K562 (cell line): Measurements from ENCODE around the gene COLQ. TPM values are rescaled to one million over a fixed set of nuclear protein-coding genes. Genes with fewer than 3 reads are reported as not detected.
"Not testable (repeated sequence)": the region's sequence is repeated elsewhere in the genome, so short reads cannot be mapped to it uniquely, and the experiment has no call there.

ENCODE experiments used
- ATAC-seq: fragments of 200-7000 bp; cut with Tn5 transposase; 3 replicates; pipeline ENCODE4 v1.9.1; 2020; ENCODE audit warnings: moderate library complexity
- BruUV-seq: library from RNA; stranded (reverse); fragments of 400-500 nt; replicated peaks from 2 replicates; lab custom pipeline; 2021; lab: Mats Ljungman, UMichigan
- CTCF ChIA-PET: fragments of 300-600 bp; formaldehyde crosslinking; extraction: SDS; loops from one replicate; lab custom pipeline; 2021; ENCODE audit warnings: low intra/inter-chr PET ratio; lab: Yijun Ruan, JAX
- POLR2A ChIA-PET: fragments of 300-600, 350-650 bp; sonication (Branson Sonifier 250); formaldehyde crosslinking; extraction: SDS; loops from one replicate; lab custom pipeline; 2021; ENCODE audit warnings: antibody characterized with exemption, inconsistent platforms; lab: Yijun Ruan, JAX
- DNase-seq, 4 experiments: peaks; one replicate each; pipeline versions ENCODE4 v3.0.0 to v3.0.0-alpha.2; 2011 to 2018; ENCODE audit warnings: low spot score in 3 of 4, mixed read lengths in 3 of 4; ENCODE audit errors: extremely low read depth in 1 of 4
- FAIRE-seq: peaks from 2 replicates; lab custom pipeline; 2011; peaks lifted over from hg19 to GRCh38; lab: Jason Lieb, UNC
- H2AFZ ChIP-seq: 2 replicates; pipeline ENCODE4 v1.6.0; 2011; ENCODE audit warnings: low read depth, low read length, control low read depth, inconsistent platforms
- H3K27ac ChIP-seq: fragments of 200-600 bp; 3 replicates; pipeline ENCODE4 v1.8.0; 2011; ENCODE audit warnings: low read depth, mild to moderate bottlenecking, control low read depth, inconsistent platforms, low read length, moderate library complexity, mixed read lengths; ENCODE audit errors: extremely low read depth
- H3K27me3 ChIP-seq, 2 experiments: fragments of 300-600 bp in 1 of 2; 2 replicates in 1 of 2; 3 replicates in 1 of 2; pipeline versions ENCODE4 v1.6.0 to v1.8.0; 2011; ENCODE audit warnings: inconsistent platforms in 2 of 2, low read length in 2 of 2, mild to moderate bottlenecking in 1 of 2, mixed read lengths in 1 of 2, moderate library complexity in 1 of 2; ENCODE audit not compliant: control insufficient read depth in 2 of 2, insufficient read depth in 2 of 2
- H3K36me3 ChIP-seq: fragments of 300-600 bp; 3 replicates; pipeline ENCODE4 v1.8.0; 2011; ENCODE audit warnings: mild to moderate bottlenecking, low read length, inconsistent platforms; ENCODE audit not compliant: control insufficient read depth, insufficient read depth
- H3K4me1 ChIP-seq, 2 experiments: fragments of 200-600 bp in 1 of 2; replicated peaks in 1 of 2; 2 replicates in 1 of 2; 3 replicates in 1 of 2; pipeline versions ENCODE4 v1.5.1 to v1.8.0; 2011; ENCODE audit warnings: inconsistent platforms in 2 of 2, low read length in 2 of 2, mild to moderate bottlenecking in 1 of 2, mixed read lengths in 1 of 2, moderate library complexity in 1 of 2; ENCODE audit not compliant: control insufficient read depth in 2 of 2, insufficient read depth in 2 of 2
- H3K4me2 ChIP-seq: 2 replicates; pipeline ENCODE4 v1.6.1; 2011; ENCODE audit warnings: low read length, control low read depth, inconsistent platforms, mixed read lengths; ENCODE audit not compliant: insufficient read depth
- H3K4me3 ChIP-seq: fragments of 200-600 bp; sonication (generic), shearing (Covaris generic); 2 replicates; pipeline ENCODE4 v1.5.1; 2016; ENCODE audit warnings: control low read depth, inconsistent platforms
- H3K79me2 ChIP-seq: fragments of 200-600 bp; 3 replicates; pipeline ENCODE4 v1.8.0; 2011; ENCODE audit warnings: low read length, inconsistent platforms; ENCODE audit not compliant: control insufficient read depth, insufficient read depth
- H3K9ac ChIP-seq, 2 experiments: 2 replicates each; pipeline versions ENCODE4 v1.6.0 to v1.6.1; 2011; ENCODE audit warnings: low read depth in 2 of 2, low read length in 2 of 2, control low read depth in 1 of 2, inconsistent platforms in 1 of 2, mild to moderate bottlenecking in 1 of 2, mixed read lengths in 1 of 2; ENCODE audit not compliant: insufficient read depth in 1 of 2
- H3K9me1 ChIP-seq: one replicate; pipeline ENCODE4 v1.6.0; 2011; ENCODE audit warnings: inconsistent platforms, mild to moderate bottlenecking, low read length, moderate library complexity; ENCODE audit not compliant: control insufficient read depth, insufficient read depth
- H3K9me3 ChIP-seq: replicated peaks from 2 replicates; pipeline ENCODE4 v1.5.1; 2011; ENCODE audit warnings: low read depth, low read length, inconsistent platforms; ENCODE audit not compliant: control insufficient read depth, insufficient read depth
- H4K20me1 ChIP-seq: replicated peaks from 2 replicates; pipeline ENCODE4 v1.6.1; 2011; ENCODE audit warnings: low read length, inconsistent platforms, mixed read lengths; ENCODE audit not compliant: control insufficient read depth, insufficient read depth
- CEBPB ChIP-seq: fragments of 450-650 bp; IDR thresholded peaks from 2 replicates; pipeline ENCODE4 v1.6.1; 2016; ENCODE audit warnings: missing genetic modification characterization, missing compliant biosample characterization
- CEBPG ChIP-seq, 3 experiments: fragments of 200-800 bp in 1 of 3; sonication (Bioruptor generic) in 1 of 3; sonication (generic) in 1 of 3; formaldehyde crosslinking in 1 of 3; IDR thresholded peaks in 2 of 3; conservative IDR thresholded peaks in 1 of 3; 2 replicates each; pipeline versions ENCODE4 v1.6.1 to v1.8.0; 2016 to 2022; ENCODE audit warnings: missing compliant biosample characterization in 2 of 3, missing genetic modification characterization in 2 of 3, mild to moderate bottlenecking in 1 of 3, missing genetic modification reagents in 1 of 3
- DNMT1 ChIP-seq: fragments of 450-650 bp; IDR thresholded peaks from 2 replicates; pipeline ENCODE4 v1.6.1; 2016; ENCODE audit warnings: antibody characterized with exemption, mild to moderate bottlenecking
- MAZ ChIP-seq, 2 experiments: fragments of 450-650 bp in 1 of 2; sonication (generic) in 1 of 2; formaldehyde crosslinking; IDR thresholded peaks in 1 of 2; conservative IDR thresholded peaks in 1 of 2; 2 replicates each; pipeline versions ENCODE4 v1.4.0 to v1.5.0; 2020; ENCODE audit warnings: mild to moderate bottlenecking in 1 of 2, missing genetic modification reagents in 1 of 2
- WGBS: fragments of 100-300 bp; shearing (Covaris generic); methylation state at CpG from one replicate; pipeline ENCODE4 v1.1.6; 2016; ENCODE audit warnings: low coverage, mixed read lengths; ENCODE audit not compliant: insufficient coverage; ENCODE audit errors: missing lambda C conversion rate; 5-methylcytosine and 5-hydroxymethylcytosine counted together
- in situ Hi-C: fragments of 300-500 bp; cut with MboI; formaldehyde crosslinking; loops from 4 replicates; pipeline ENCODE4 v1.15.0; 2018; ENCODE audit warnings: inconsistent platforms, mixed read lengths
- intact Hi-C: fragments of 100-400 bp; cut with micrococcal nuclease; formaldehyde crosslinking; loops from 2 replicates; pipeline ENCODE4 v1.14.2; 2022
- polyA plus RNA-seq, 8 experiments: library from polyadenylated mRNA; depleted of rRNA in 4 of 8; stranded (reverse) in 5 of 8; unstranded in 3 of 8; fragments of >200 nt; fragmentation: Nextera tagmentation in 2 of 8; fragmentation: Illumina TruSeq in 1 of 8; extraction: Ambion mirVana in 2 of 8; extraction: Trizol in 1 of 8; gene quantifications; 2 replicates each; pipeline versions ENCODE4 v1.2.1 to v1.2.3, GENCODE V29; 2011 to 2014; ENCODE audit warnings: inconsistent platforms in 1 of 8, missing spikeins in 1 of 8
- total RNA-seq, 7 experiments: library from RNA; depleted of rRNA in 6 of 7; stranded (reverse); fragments of >200 nt in 6 of 7; fragmentation: Illumina TruSeq in 2 of 7; extraction: Trizol in 2 of 7; gene quantifications; 2 replicates each; pipeline versions ENCODE4 v1.2.1 to v1.2.3, GENCODE V29; 2011 to 2021; ENCODE audit warnings: low replicate concordance in 1 of 7
- TF ChIP-seq, protein P1 (sequence below): fragments of 250-450 bp; sonication (Bioruptor Pico); IDR thresholded peaks from 2 replicates; pipeline ENCODE4 v1.8.0; 2021; ENCODE audit warnings: moderate library complexity, mild to moderate bottlenecking, inconsistent platforms

The COLQ gene
- total and polyA plus RNA-seq, 9 of the 15 experiments (the other 6 are each of a cell fraction or from before 2014, with no cell fraction given): 0.04 to 0.36 (median 0.27) TPM; not detected in 4

DNA sequence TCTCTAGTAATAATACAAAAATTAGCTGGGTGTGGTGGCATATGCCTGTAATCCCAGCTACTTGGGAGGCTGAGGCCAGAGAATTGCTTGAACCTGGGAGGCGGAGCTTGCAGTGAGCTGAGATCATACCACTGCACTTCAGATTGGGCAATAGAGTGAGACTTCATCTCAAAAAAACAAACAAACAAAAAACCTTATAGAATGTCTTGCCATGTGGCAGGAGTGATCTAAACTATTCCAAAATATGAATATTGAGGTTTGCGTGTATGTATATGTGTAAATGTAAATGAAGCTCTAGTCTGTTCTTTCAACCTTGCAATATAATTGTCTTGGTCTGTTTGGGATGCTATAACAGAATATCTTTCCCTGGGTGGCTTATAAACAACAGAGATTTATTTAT, 11.1 kb upstream of the COLQ start:
- BruUV-seq; FAIRE-seq; H3K4me2 ChIP-seq; intact Hi-C loops; H3K36me3 ChIP-seq; H3K9me3 ChIP-seq; DNase-seq; H2AFZ ChIP-seq; ATAC-seq; H3K27ac ChIP-seq; H4K20me1 ChIP-seq; H3K4me3 ChIP-seq; H3K4me1 ChIP-seq; H3K79me2 ChIP-seq; H3K9ac ChIP-seq; CTCF ChIA-PET; H3K9me1 ChIP-seq; in situ Hi-C loops; TF ChIP-seq CEBPG (CRISPR knock-in tag; IDR thresholded peaks at IDR 0.05): not testable (repeated sequence)
- H3K27me3 ChIP-seq: peaks cover 43 to 52% of the 10 kb centered on the region in 2 experiments
- 23% methylated on average over 2 of the region's 2 CpGs for WGBS
- TF ChIP-seq CEBPG (tag; conservative IDR thresholded peaks at IDR 0.05 in 1 of 2, IDR thresholded peaks at IDR 0.05 in 1 of 2): peak in 1 of 2 experiments; percentile 47; a peak in 2 of 4 replicates
- peak; percentile 66; the same call in 1 of the 2 replicates for TF ChIP-seq CEBPB (tag)
- POLR2A ChIA-PET: interaction anchor here (0.7 kb wide), 1 partner anchor 102 kb away, joined by 3 read pairs; no protein-coding TSS in a partner anchor

DNA sequence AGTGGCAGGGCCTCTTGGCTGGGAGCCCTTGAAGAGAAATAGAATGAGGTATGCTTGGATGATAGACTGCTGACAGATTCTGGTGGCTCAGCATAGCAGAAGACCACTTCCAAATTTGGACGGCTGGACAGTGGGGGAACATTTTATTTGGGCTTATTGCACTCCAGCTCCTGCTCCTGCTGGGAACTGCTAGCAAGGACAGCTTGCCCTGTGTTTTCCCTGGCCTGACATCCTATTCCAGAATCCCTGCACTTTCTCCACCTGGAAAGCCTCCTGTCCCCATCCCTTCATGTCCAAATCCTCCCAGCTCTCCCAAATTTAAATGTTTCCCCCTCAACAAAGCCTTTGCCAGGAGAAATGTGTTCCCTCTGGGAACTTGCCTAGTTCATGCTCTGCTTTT, 9.8 kb upstream of the COLQ start:
- intact Hi-C loops: no loop called here
- Histone ChIP-seq H2AFZ (no peak overlapping the region), H3K27ac (no peak overlapping the region), H3K9me1 (no peaks in the 10 kb centered on the region), H3K4me3 (no peak overlapping the region), H3K9me3 (no peaks in the 10 kb centered on the region), H3K4me2 (no peak overlapping the region), H3K9ac (no peak overlapping the region), H3K27me3 (peaks cover 38 to 51% of the 10 kb centered on the region in 2 experiments), H4K20me1 (no peaks in the 10 kb centered on the region), H3K36me3 (no peaks in the 10 kb centered on the region), H3K79me2 (no peaks in the 10 kb centered on the region), H3K4me1 (no peaks in the 10 kb centered on the region)
- CTCF ChIA-PET: interaction anchor here (0.5 kb wide), 1 partner anchor 17 kb away, joined by 5 read pairs; no protein-coding TSS in a partner anchor
- ATAC-seq (no peak), DNase-seq (no peak), FAIRE-seq (no peak)
- POLR2A ChIA-PET: interaction anchor here (2.3 kb wide), 1 partner anchor 10 kb away, joined by 6 read pairs; no protein-coding TSS in a partner anchor
- in situ Hi-C loops: no loop called here
- 0% methylated on average over 1 of the region's 1 CpG for WGBS
- TF ChIP-seq, protein P1, sequence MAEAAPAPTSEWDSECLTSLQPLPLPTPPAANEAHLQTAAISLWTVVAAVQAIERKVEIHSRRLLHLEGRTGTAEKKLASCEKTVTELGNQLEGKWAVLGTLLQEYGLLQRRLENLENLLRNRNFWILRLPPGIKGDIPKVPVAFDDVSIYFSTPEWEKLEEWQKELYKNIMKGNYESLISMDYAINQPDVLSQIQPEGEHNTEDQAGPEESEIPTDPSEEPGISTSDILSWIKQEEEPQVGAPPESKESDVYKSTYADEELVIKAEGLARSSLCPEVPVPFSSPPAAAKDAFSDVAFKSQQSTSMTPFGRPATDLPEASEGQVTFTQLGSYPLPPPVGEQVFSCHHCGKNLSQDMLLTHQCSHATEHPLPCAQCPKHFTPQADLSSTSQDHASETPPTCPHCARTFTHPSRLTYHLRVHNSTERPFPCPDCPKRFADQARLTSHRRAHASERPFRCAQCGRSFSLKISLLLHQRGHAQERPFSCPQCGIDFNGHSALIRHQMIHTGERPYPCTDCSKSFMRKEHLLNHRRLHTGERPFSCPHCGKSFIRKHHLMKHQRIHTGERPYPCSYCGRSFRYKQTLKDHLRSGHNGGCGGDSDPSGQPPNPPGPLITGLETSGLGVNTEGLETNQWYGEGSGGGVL (CRISPR knock-in tag): no peak
- TF ChIP-seq DNMT1 (no peak), MAZ (CRISPR knock-in tag; conservative IDR thresholded peaks at IDR 0.05 in 1 of 2, IDR thresholded peaks at IDR 0.05 in 1 of 2) (no peak)
- no TSS peak for BruUV-seq
